ENCODE measurements around the gene EEA1. TPM values are rescaled to one million over a fixed set of nuclear protein-coding genes. Genes with fewer than 3 reads are reported as not detected.

Gene EEA1
- total RNA-seq = 31.5 and 50.6 TPM in 2 replicates

GRCh38 chr12:92928962-92929915 is at the start of gene EEA1:
EEA1 (minus strand) TSS chr12:92929295; CDS start chr12:92929066, 229 bp downstream.

Other genes with a start within 250 kb of the EEA1 start
- gene PLEKHG7, start 226.3 kb downstream of the EEA1 start, total RNA-seq = not detected in 2 replicates

Data from uterine smooth muscle cell (primary cell).